Neural progenitor cell (in vitro differentiated cells): ENCODE data around the gene TMCC1. TPM values are rescaled to one million over a fixed set of nuclear protein-coding genes. Genes with fewer than 3 reads are reported as not detected.

Experiments used
- DNase-seq: peaks from one replicate; pipeline ENCODE4 v3.0.0-alpha.2; 2016; ENCODE audit warnings: low spot score
- H2AFZ ChIP-seq: fragments of 200-600 bp; sonication (generic); replicated peaks from 2 replicates; pipeline ENCODE4 v1.6.1; 2016; ENCODE audit warnings: antibody characterized with exemption
- H3F3A ChIP-seq: fragments of 200-600 bp; sonication (generic); 2 replicates; pipeline ENCODE4 v1.6.1; 2016; ENCODE audit warnings: antibody characterized with exemption, low read depth
- H3K27ac ChIP-seq: fragments of 200-600 bp; sonication (generic); 2 replicates; pipeline ENCODE4 v1.5.1; 2016; ENCODE audit warnings: mild to moderate bottlenecking
- H3K27me3 ChIP-seq: fragments of 200-600 bp; sonication (generic); 2 replicates; pipeline ENCODE4 v1.6.1; 2016; ENCODE audit warnings: mild to moderate bottlenecking, moderate library complexity
- H3K36me3 ChIP-seq: fragments of 200-600 bp; sonication (generic); 2 replicates; pipeline ENCODE4 v1.5.1; 2016
- H3K4me1 ChIP-seq: fragments of 200-600 bp; sonication (generic); 2 replicates; pipeline ENCODE4 v1.6.1; 2016; ENCODE audit warnings: mixed run types
- H3K4me2 ChIP-seq: fragments of 200-600 bp; sonication (generic); 2 replicates; pipeline ENCODE4 v1.6.1; 2016
- H3K4me3 ChIP-seq: fragments of 200-600 bp; sonication (generic); 2 replicates; pipeline ENCODE4 v1.5.1; 2016
- H3K79me2 ChIP-seq: fragments of 200-600 bp; sonication (generic); 2 replicates; pipeline ENCODE4 v1.6.1; 2016; ENCODE audit warnings: low read depth
- H3K9ac ChIP-seq: fragments of 200-600 bp; sonication (generic); 2 replicates; pipeline ENCODE4 v1.6.1; 2016
- H3K9me3 ChIP-seq: fragments of 200-600 bp; sonication (generic); 2 replicates; pipeline ENCODE4 v1.5.1; 2016; ENCODE audit warnings: low read depth
- H4K20me1 ChIP-seq: fragments of 200-600 bp; sonication (generic); 2 replicates; pipeline ENCODE4 v1.6.1; 2016; ENCODE audit warnings: low read depth
- H3K27ac Mint-ChIP-seq: 3 replicates; pipeline ENCODE4 v1.8.0; 2021; ENCODE audit warnings: mixed read lengths
- H3K27me3 Mint-ChIP-seq: 2 replicates; pipeline ENCODE4 v1.8.0; 2022; ENCODE audit warnings: low read depth, mild to moderate bottlenecking, inconsistent platforms, moderate library complexity, mixed read lengths; ENCODE audit not compliant: insufficient read depth
- H3K36me3 Mint-ChIP-seq: 3 replicates; pipeline ENCODE4 v1.8.0; 2021; ENCODE audit warnings: mixed read lengths
- H3K4me1 Mint-ChIP-seq: 3 replicates; pipeline ENCODE4 v1.8.0; 2021; ENCODE audit warnings: mixed read lengths
- H3K4me3 Mint-ChIP-seq: 3 replicates; pipeline ENCODE4 v1.8.0; 2021; ENCODE audit warnings: mild to moderate bottlenecking, moderate library complexity, mixed read lengths
- H3K9me3 Mint-ChIP-seq: 3 replicates; pipeline ENCODE4 v1.8.0; 2020; ENCODE audit warnings: mixed read lengths
- CTCF ChIP-seq: fragments of 200-600 bp; sonication (generic); IDR thresholded peaks from 2 replicates; pipeline ENCODE4 v1.5.1; 2017; ENCODE audit warnings: antibody characterized with exemption, mild to moderate bottlenecking
- EZH2 ChIP-seq: fragments of 200-600 bp; sonication (generic); IDR thresholded peaks from 2 replicates; pipeline ENCODE4 v1.6.1; 2017; ENCODE audit warnings: antibody characterized with exemption, mild to moderate bottlenecking, moderate library complexity
- EZH2phosphoT487 ChIP-seq: fragments of 200-600 bp; sonication (generic); IDR thresholded peaks from 2 replicates; pipeline ENCODE4 v1.6.1; 2017; ENCODE audit warnings: antibody characterized with exemption
- total RNA-seq: library from RNA; depleted of rRNA; stranded (reverse); fragments of >200 nt; gene quantifications from 2 replicates; pipeline ENCODE4 v1.2.3, GENCODE V29; 2015; ENCODE audit warnings: low replicate concordance

The TMCC1 gene
- total RNA-seq, 1 donor from 2014 or later = 29.8 TPM

GRCh38 chr3:129867506-129868124 is 25.9 kb downstream of the TMCC1 start:
- Histone ChIP-seq H3F3A (peaks cover 7% of the 10 kb centered on the region), H3K9me3 (no peaks in the 10 kb centered on the region), H3K27ac (no peak overlapping the region), H3K4me1 (no peaks in the 10 kb centered on the region), H3K36me3 (peaks cover 6% of the 10 kb centered on the region), H3K4me2 (no peak overlapping the region), H2AFZ (no peak overlapping the region), H3K9ac (no peak overlapping the region), H3K4me3 (no peak overlapping the region), H3K27me3 (no peaks in the 10 kb centered on the region), H3K79me2 (peaks cover 80% of the 10 kb centered on the region), H4K20me1 (peaks cover 22% of the 10 kb centered on the region)
- Mint-ChIP-seq H3K27me3 (no peaks in the 10 kb centered on the region), H3K27ac (no peak overlapping the region), H3K9me3 (no peaks in the 10 kb centered on the region), H3K4me3 (no peak overlapping the region), H3K36me3 (peaks cover 18% of the 10 kb centered on the region), H3K4me1 (peaks cover 6% of the 10 kb centered on the region)
- no peak for TF ChIP-seq EZH2phosphoT487
- TF ChIP-seq EZH2 = no peak
- TF ChIP-seq CTCF = no peak
- DNase-seq = no peak

GRCh38 chr3:129865806-129866205 is 27.7 kb downstream of the TMCC1 start:
- TF ChIP-seq EZH2phosphoT487 (no peak), CTCF (no peak), EZH2 (no peak)
- Histone ChIP-seq H3F3A (peaks cover 7% of the 10 kb centered on the region), H3K79me2 (peaks cover 86% of the 10 kb centered on the region), H3K36me3 (peaks cover 7% of the 10 kb centered on the region), H4K20me1 (peaks cover 22% of the 10 kb centered on the region), H2AFZ (no peak overlapping the region), H3K4me3 (no peak overlapping the region), H3K27ac (no peak overlapping the region), H3K9me3 (no peaks in the 10 kb centered on the region), H3K27me3 (no peaks in the 10 kb centered on the region), H3K9ac (no peak overlapping the region), H3K4me2 (no peak overlapping the region), H3K4me1 (no peaks in the 10 kb centered on the region)
- DNase-seq = no peak
- H3K9me3 Mint-ChIP-seq = no peaks in the 10 kb centered on the region
- peaks cover 15% of the 10 kb centered on the region for H3K36me3 Mint-ChIP-seq
- no peak overlapping the region for H3K4me3 Mint-ChIP-seq
- no peak overlapping the region for H3K27ac Mint-ChIP-seq
- H3K4me1 Mint-ChIP-seq = peaks cover 6% of the 10 kb centered on the region
- H3K27me3 Mint-ChIP-seq = no peaks in the 10 kb centered on the region

GRCh38 chr3:129864519-129864918 is 29.0 kb downstream of the TMCC1 start:
- peaks cover 13% of the 10 kb centered on the region for H3K36me3 Mint-ChIP-seq
- H3K9me3 Mint-ChIP-seq = no peaks in the 10 kb centered on the region
- Histone ChIP-seq H3F3A (peaks cover 7% of the 10 kb centered on the region), H3K9ac (no peak overlapping the region), H3K27ac (no peak overlapping the region), H2AFZ (no peak overlapping the region), H3K36me3 (peaks cover 7% of the 10 kb centered on the region), H3K4me1 (no peaks in the 10 kb centered on the region), H4K20me1 (peaks cover 19% of the 10 kb centered on the region), H3K4me3 (no peak overlapping the region), H3K79me2 (peaks cover 80% of the 10 kb centered on the region), H3K4me2 (no peak overlapping the region), H3K9me3 (no peaks in the 10 kb centered on the region), H3K27me3 (no peaks in the 10 kb centered on the region)
- no peak overlapping the region for H3K27ac Mint-ChIP-seq
- no peaks in the 10 kb centered on the region for H3K27me3 Mint-ChIP-seq
- TF ChIP-seq EZH2phosphoT487 = no peak
- TF ChIP-seq EZH2 = no peak
- no peak for TF ChIP-seq CTCF
- peaks cover 4% of the 10 kb centered on the region for H3K4me1 Mint-ChIP-seq
- H3K4me3 Mint-ChIP-seq = no peak overlapping the region
- no peak for DNase-seq
